Upper lobe of left lung (tissue), 4 donors: Measurements from ENCODE around the gene PAX5.

Experiments used
- CTCF ChIP-seq, 6 experiments: fragments of 450-650 bp in 4 of 6; fragments of 200-600 bp in 2 of 6; sonication (generic) in 2 of 6; IDR thresholded peaks; one replicate each; pipeline ENCODE4 v1.5.1; 2016 to 2019; ENCODE audit warnings: antibody characterized with exemption in 6 of 6
- POLR2AphosphoS5 ChIP-seq, 2 donors: sonication (generic); formaldehyde crosslinking; IDR thresholded peaks; one replicate each; pipeline ENCODE4 v1.5.1; 2017; ENCODE audit warnings: antibody characterized with exemption in 2 of 2

GRCh38 chr9:36871606-36872005, 162.5 kb downstream of the PAX5 start:
- TF ChIP-seq CTCF (IDR thresholded peaks at IDR 0.05) (no peak), POLR2AphosphoS5 (IDR thresholded peaks at IDR 0.05) (no peak)
